CD4-positive, alpha-beta memory T cell (primary cell): Measurements from ENCODE around the gene MAGI1. TPM values are rescaled to one million over a fixed set of nuclear protein-coding genes. Genes with fewer than 3 reads are reported as not detected.

ENCODE experiments used
- CTCF ChIA-PET: fragments of 350-600 bp; sonication (Branson Sonifier 250); formaldehyde crosslinking; loops from one replicate; lab custom pipeline; 2021; ENCODE audit warnings: inconsistent platforms; ENCODE audit not compliant: partially characterized antibody; lab: Charles Lee
- POLR2A ChIA-PET: fragments of 350-600 bp; sonication (Branson Sonifier 250); formaldehyde crosslinking; loops from one replicate; lab custom pipeline; 2021; ENCODE audit not compliant: partially characterized antibody; lab: Charles Lee
- DNase-seq, 5 donors: peaks; one replicate each; pipeline versions ENCODE4 v3.0.0 to v3.0.0-alpha.2; 2020 to 2022; ENCODE audit warnings: mixed read lengths in 1 of 5
- H3K27ac ChIP-seq: one replicate; pipeline ENCODE4 v1.7.0; 2013; ENCODE audit warnings: low read depth, low read length
- H3K27me3 ChIP-seq: 2 replicates; pipeline ENCODE4 v1.7.0; 2013; ENCODE audit warnings: mild to moderate bottlenecking, low read length, moderate library complexity; ENCODE audit not compliant: insufficient read depth
- H3K36me3 ChIP-seq: 2 replicates; pipeline ENCODE4 v1.7.0; 2013; ENCODE audit warnings: mild to moderate bottlenecking, low read length, moderate library complexity; ENCODE audit not compliant: insufficient read depth
- H3K4me1 ChIP-seq: 2 replicates; pipeline ENCODE4 v1.7.0; 2013; ENCODE audit warnings: mild to moderate bottlenecking, low read length, moderate library complexity; ENCODE audit not compliant: insufficient read depth
- H3K4me3 ChIP-seq, 2 donors: one replicate each; pipeline ENCODE4 v1.7.0; 2013; ENCODE audit warnings: low read length in 2 of 2, mild to moderate bottlenecking in 1 of 2
- H3K9me3 ChIP-seq, 2 donors: one replicate each; pipeline ENCODE4 v1.7.0; 2013; ENCODE audit warnings: low read length in 2 of 2, control low read depth in 1 of 2; ENCODE audit not compliant: control insufficient read depth in 1 of 2
- H3K27ac Mint-ChIP-seq, 7 donors: one replicate each; pipeline ENCODE4 v1.8.0; 2020 to 2021; ENCODE audit warnings: mixed read lengths in 7 of 7, mild to moderate bottlenecking in 6 of 7, inconsistent platforms in 3 of 7, moderate library complexity in 3 of 7
- H3K27me3 Mint-ChIP-seq, 2 donors: one replicate each; pipeline ENCODE4 v1.8.0; 2020 to 2021; ENCODE audit warnings: mixed read lengths in 2 of 2
- H3K36me3 Mint-ChIP-seq, 2 donors: one replicate each; pipeline ENCODE4 v1.8.0; 2020 to 2021; ENCODE audit warnings: mixed read lengths in 2 of 2, inconsistent platforms in 1 of 2, mild to moderate bottlenecking in 1 of 2
- H3K4me1 Mint-ChIP-seq, 4 donors: one replicate each; pipeline ENCODE4 v1.8.0; 2020 to 2021; ENCODE audit warnings: mixed read lengths in 4 of 4, mild to moderate bottlenecking in 1 of 4
- H3K4me3 Mint-ChIP-seq, 8 donors: one replicate each; pipeline ENCODE4 v1.8.0; 2020 to 2021; ENCODE audit warnings: mixed read lengths in 8 of 8, mild to moderate bottlenecking in 7 of 8, moderate library complexity in 6 of 8, inconsistent platforms in 3 of 8
- H3K9me3 Mint-ChIP-seq, 8 donors: one replicate each; pipeline ENCODE4 v1.8.0; 2020 to 2021; ENCODE audit warnings: mixed read lengths in 8 of 8, mild to moderate bottlenecking in 5 of 8, inconsistent platforms in 3 of 8, moderate library complexity in 1 of 8
- intact Hi-C: fragments of 100-400 bp; cut with micrococcal nuclease; formaldehyde crosslinking; loops from one replicate; pipeline ENCODE4 v1.15.1; 2023
- polyA plus RNA-seq, 2 donors: library from polyadenylated mRNA; unstranded; fragments of 300-500 nt; fragmentation: Illumina TruSeq; gene quantifications; one replicate each; pipeline ENCODE4 v1.2.3, GENCODE V29; 2021
- total RNA-seq, 2 experiments: library from RNA; stranded (reverse); gene quantifications; one replicate each; pipeline ENCODE4 v1.2.3, GENCODE V29; 2021

MAGI1 gene
- total and polyA plus RNA-seq, 4 experiments from 2014 or later = 0.20 TPM; not detected in 3

GRCh38 chr3:65413891-65414290 lies 624.8 kb downstream of the MAGI1 start:
- DNase-seq = no peak
- Histone ChIP-seq H3K4me1 (no peaks in the 10 kb centered on the region), H3K27ac (no peak overlapping the region), H3K27me3 (no peaks in the 10 kb centered on the region), H3K9me3 (no peaks in the 10 kb centered on the region), H3K4me3 (no peak overlapping the region), H3K36me3 (no peaks in the 10 kb centered on the region)
- ChIA-PET POLR2A (no interaction called here), CTCF (no interaction called here)
- Mint-ChIP-seq H3K36me3 (no peaks in the 10 kb centered on the region), H3K27me3 (no peaks in the 10 kb centered on the region), H3K4me1 (no peaks in the 10 kb centered on the region), H3K27ac (no peak overlapping the region), H3K4me3 (no peak overlapping the region), H3K9me3 (peaks cover 0 to 9% (median 4%) of the 10 kb centered on the region in 8 donors)
- intact Hi-C loops = no loop called here

- H3K4me3 Mint-ChIP-seq = no peak overlapping the region
- Histone ChIP-seq H3K4me1 (no peaks in the 10 kb centered on the region), H3K36me3 (no peaks in the 10 kb centered on the region), H3K27me3 (no peaks in the 10 kb centered on the region), H3K27ac (no peak overlapping the region), H3K4me3 (no peak overlapping the region), H3K9me3 (no peaks in the 10 kb centered on the region)
- H3K27me3 Mint-ChIP-seq = no peaks in the 10 kb centered on the region
- intact Hi-C loops = no loop called here
- H3K27ac Mint-ChIP-seq = no peak overlapping the region
- H3K4me1 Mint-ChIP-seq = no peaks in the 10 kb centered on the region
- POLR2A ChIA-PET = no interaction called here
- CTCF ChIA-PET = interaction anchor here (0.6 kb wide), 1 partner anchor 56 kb away, joined by 3 read pairs; no protein-coding TSS in a partner anchor
- H3K9me3 Mint-ChIP-seq = peaks cover 0 to 11% (median 4%) of the 10 kb centered on the region in 8 donors
- no peak for DNase-seq
- H3K36me3 Mint-ChIP-seq = no peaks in the 10 kb centered on the region
Measured at GRCh38 chr3:65412588-65412987, 626.1 kb downstream of the MAGI1 start.

GRCh38 chr3:65411367-65411766 lies 627.4 kb downstream of the MAGI1 start:
- ChIA-PET POLR2A (no interaction called here), CTCF (no interaction called here)
- no peaks in the 10 kb centered on the region for H3K4me1 ChIP-seq
- Mint-ChIP-seq H3K4me1 (no peaks in the 10 kb centered on the region), H3K9me3 (peaks cover 0 to 11% (median 4%) of the 10 kb centered on the region in 8 donors), H3K27ac (no peak overlapping the region), H3K36me3 (no peaks in the 10 kb centered on the region), H3K4me3 (no peak overlapping the region), H3K27me3 (no peaks in the 10 kb centered on the region)
- DNase-seq = no peak
- no peaks in the 10 kb centered on the region for H3K9me3 ChIP-seq
- H3K36me3 ChIP-seq = no peaks in the 10 kb centered on the region
- H3K27ac ChIP-seq = no peak overlapping the region
- no peaks in the 10 kb centered on the region for H3K27me3 ChIP-seq
- intact Hi-C loops = no loop called here
- H3K4me3 ChIP-seq = no peak overlapping the region

GRCh38 chr3:65409176-65409569 lies 629.5 kb downstream of the MAGI1 start:
- ChIA-PET CTCF (interaction anchor here (1.2 kb wide), 1 partner anchor 15 kb away, joined by 3 read pairs; no protein-coding TSS in a partner anchor), POLR2A (no interaction called here)
- no peak overlapping the region for H3K27ac ChIP-seq
- no peak for DNase-seq
- Mint-ChIP-seq H3K4me3 (no peak overlapping the region), H3K27ac (no peak overlapping the region), H3K27me3 (no peaks in the 10 kb centered on the region), H3K36me3 (no peaks in the 10 kb centered on the region), H3K4me1 (no peaks in the 10 kb centered on the region), H3K9me3 (peaks cover 0 to 9% (median 3%) of the 10 kb centered on the region in 8 donors)
- intact Hi-C loops = no loop called here
- no peaks in the 10 kb centered on the region for H3K36me3 ChIP-seq
- H3K4me1 ChIP-seq = no peaks in the 10 kb centered on the region
- H3K9me3 ChIP-seq = no peaks in the 10 kb centered on the region
- no peaks in the 10 kb centered on the region for H3K27me3 ChIP-seq
- no peak overlapping the region for H3K4me3 ChIP-seq

GRCh38 chr3:65408531-65409175 lies 630.1 kb downstream of the MAGI1 start:
- no peaks in the 10 kb centered on the region for H3K36me3 ChIP-seq
- no peak overlapping the region for H3K27ac Mint-ChIP-seq
- peaks cover 0 to 9% (median 3%) of the 10 kb centered on the region in 8 donors for H3K9me3 Mint-ChIP-seq
- H3K4me1 Mint-ChIP-seq = no peaks in the 10 kb centered on the region
- ChIA-PET POLR2A (no interaction called here), CTCF (interaction anchor here (1.2 kb wide), 1 partner anchor 16 kb away, joined by 3 read pairs; no protein-coding TSS in a partner anchor)
- H3K27me3 ChIP-seq = no peaks in the 10 kb centered on the region
- intact Hi-C loops = no loop called here
- no peak overlapping the region for H3K4me3 ChIP-seq
- H3K4me3 Mint-ChIP-seq = no peak overlapping the region
- H3K27me3 Mint-ChIP-seq = no peaks in the 10 kb centered on the region
- H3K4me1 ChIP-seq = no peaks in the 10 kb centered on the region
- H3K27ac ChIP-seq = no peak overlapping the region
- no peak for DNase-seq
- no peaks in the 10 kb centered on the region for H3K36me3 Mint-ChIP-seq
- H3K9me3 ChIP-seq = no peaks in the 10 kb centered on the region

- intact Hi-C loops = no loop called here
- POLR2A ChIA-PET = no interaction called here
Measured at GRCh38 chr3:65406470-65406869, 632.2 kb downstream of the MAGI1 start.

GRCh38 chr3:65402597-65402996 lies 636.1 kb downstream of the MAGI1 start:
- H3K9me3 Mint-ChIP-seq = peaks cover 0 to 5% (median 3%) of the 10 kb centered on the region in 8 donors
- H3K4me3 Mint-ChIP-seq = no peak overlapping the region
- ChIA-PET CTCF (no interaction called here), POLR2A (no interaction called here)
- no peak for DNase-seq
- Histone ChIP-seq H3K4me3 (no peak overlapping the region), H3K9me3 (no peaks in the 10 kb centered on the region), H3K27me3 (no peaks in the 10 kb centered on the region), H3K4me1 (no peaks in the 10 kb centered on the region), H3K36me3 (no peaks in the 10 kb centered on the region), H3K27ac (no peak overlapping the region)
- no peaks in the 10 kb centered on the region for H3K4me1 Mint-ChIP-seq
- intact Hi-C loops = no loop called here
- H3K27ac Mint-ChIP-seq = no peak overlapping the region
- H3K27me3 Mint-ChIP-seq = no peaks in the 10 kb centered on the region
- H3K36me3 Mint-ChIP-seq = no peaks in the 10 kb centered on the region

More at GRCh38 chr3:65406470-65406869, 632.2 kb downstream of the MAGI1 start:
- no peak overlapping the region for H3K4me3 Mint-ChIP-seq
- Histone ChIP-seq H3K27ac (no peak overlapping the region), H3K9me3 (no peaks in the 10 kb centered on the region), H3K36me3 (no peaks in the 10 kb centered on the region), H3K4me3 (no peak overlapping the region), H3K4me1 (no peaks in the 10 kb centered on the region), H3K27me3 (no peaks in the 10 kb centered on the region)
- CTCF ChIA-PET = no interaction called here
- H3K27me3 Mint-ChIP-seq = no peaks in the 10 kb centered on the region
- H3K27ac Mint-ChIP-seq = no peak overlapping the region
- H3K4me1 Mint-ChIP-seq = no peaks in the 10 kb centered on the region
- H3K36me3 Mint-ChIP-seq = no peaks in the 10 kb centered on the region
- H3K9me3 Mint-ChIP-seq = peaks cover 0 to 6% (median 3%) of the 10 kb centered on the region in 8 donors
- no peak for DNase-seq
